H9 (cell line): ENCODE data around the gene PCCA. TPM values are rescaled to one million over a fixed set of nuclear protein-coding genes. Genes with fewer than 3 reads are reported as not detected.

Experiments used
- DNase-seq: peaks from one replicate; pipeline ENCODE4 v3.0.0-alpha.2; 2017
- H2AFZ ChIP-seq: one replicate; pipeline ENCODE4 v1.6.1; 2013; ENCODE audit warnings: mild to moderate bottlenecking, low read length, control low read depth, moderate library complexity
- H2AK5ac ChIP-seq: 2 replicates; pipeline ENCODE4 v1.6.1; 2013; ENCODE audit warnings: low read length, control low read depth, mixed read lengths; ENCODE audit not compliant: insufficient read length
- H2BK120ac ChIP-seq: one replicate; pipeline ENCODE4 v1.6.1; 2013; ENCODE audit warnings: low read depth, mild to moderate bottlenecking, low read length, control low read depth, inconsistent platforms; ENCODE audit not compliant: poor library complexity, severe bottlenecking
- H2BK12ac ChIP-seq: 2 replicates; pipeline ENCODE4 v1.6.1; 2013; ENCODE audit warnings: low read length, control low read depth, mixed read lengths, low read depth; ENCODE audit not compliant: insufficient read length
- H2BK15ac ChIP-seq: 2 replicates; pipeline ENCODE4 v1.6.1; 2013; ENCODE audit warnings: low read depth, low read length, control low read depth
- H2BK20ac ChIP-seq: one replicate; pipeline ENCODE4 v1.6.1; 2013; ENCODE audit warnings: low read depth, mild to moderate bottlenecking, low read length, control low read depth, inconsistent platforms; ENCODE audit not compliant: poor library complexity, severe bottlenecking
- H2BK5ac ChIP-seq: 2 replicates; pipeline ENCODE4 v1.6.1; 2013; ENCODE audit warnings: low read length, control low read depth, mixed read lengths; ENCODE audit not compliant: insufficient read length
- H3K14ac ChIP-seq: 2 replicates; pipeline ENCODE4 v1.6.1; 2013; ENCODE audit warnings: low read length, control low read depth; ENCODE audit not compliant: insufficient read depth
- H3K18ac ChIP-seq: 2 replicates; pipeline ENCODE4 v1.6.1; 2013; ENCODE audit warnings: low read depth, mild to moderate bottlenecking, mixed read lengths, low read length, control low read depth; ENCODE audit not compliant: insufficient read length
- H3K23ac ChIP-seq: 2 replicates; pipeline ENCODE4 v1.6.1; 2013; ENCODE audit warnings: low read length, control low read depth, mixed read lengths, low read depth; ENCODE audit not compliant: insufficient read length
- H3K23me2 ChIP-seq: 2 replicates; pipeline ENCODE4 v1.6.1; 2013; ENCODE audit warnings: low read depth, mild to moderate bottlenecking, mixed read lengths, low read length, control low read depth; ENCODE audit not compliant: insufficient read length, poor library complexity, severe bottlenecking
- H3K27ac ChIP-seq: 2 replicates; pipeline ENCODE4 v1.5.1; 2013; ENCODE audit warnings: low read length, control low read depth, mixed read lengths, low read depth; ENCODE audit not compliant: insufficient read length
- H3K27me3 ChIP-seq: 2 replicates; pipeline ENCODE4 v1.6.1; 2013; ENCODE audit warnings: low read length, control low read depth, inconsistent platforms; ENCODE audit not compliant: insufficient read depth
- H3K4ac ChIP-seq: 2 replicates; pipeline ENCODE4 v1.6.1; 2013; ENCODE audit warnings: low read depth, mild to moderate bottlenecking, control low read depth, inconsistent platforms, low read length, moderate library complexity
- H3K4me1 ChIP-seq: 2 replicates; pipeline ENCODE4 v1.6.1; 2013; ENCODE audit warnings: low read length, control low read depth, inconsistent platforms; ENCODE audit not compliant: insufficient read depth
- H3K4me2 ChIP-seq: 2 replicates; pipeline ENCODE4 v1.6.1; 2013; ENCODE audit warnings: low read length, control low read depth, mixed read lengths; ENCODE audit not compliant: insufficient read length, insufficient read depth
- H3K56ac ChIP-seq: 2 replicates; pipeline ENCODE4 v1.6.1; 2013; ENCODE audit warnings: low read depth, mild to moderate bottlenecking, mixed read lengths, low read length, control low read depth; ENCODE audit not compliant: insufficient read length
- H3K79me1 ChIP-seq: 2 replicates; pipeline ENCODE4 v1.6.1; 2013; ENCODE audit warnings: low read depth, mild to moderate bottlenecking, moderate library complexity, low read length, control low read depth, inconsistent platforms; ENCODE audit not compliant: insufficient read depth, poor library complexity, severe bottlenecking
- H3K79me2 ChIP-seq: 2 replicates; pipeline ENCODE4 v1.6.1; 2013; ENCODE audit warnings: low read length, control low read depth, inconsistent platforms; ENCODE audit not compliant: insufficient read depth
- H3K9ac ChIP-seq: 2 replicates; pipeline ENCODE4 v1.6.1; 2013; ENCODE audit warnings: low read length, control low read depth, mixed read lengths; ENCODE audit not compliant: insufficient read length; ENCODE audit errors: extremely low read depth
- H3K9me3 ChIP-seq: one replicate; pipeline ENCODE4 v1.6.1; 2013; ENCODE audit warnings: low read depth, low read length, inconsistent platforms; ENCODE audit not compliant: control insufficient read depth
- H3T11ph ChIP-seq: one replicate; pipeline ENCODE4 v1.6.1; 2013; ENCODE audit warnings: mild to moderate bottlenecking, low read length, control low read depth, inconsistent platforms
- H4K20me1 ChIP-seq: one replicate; pipeline ENCODE4 v1.6.1; 2013; ENCODE audit not compliant: control insufficient read depth, insufficient read length, insufficient read depth
- H4K5ac ChIP-seq: 2 replicates; pipeline ENCODE4 v1.6.1; 2013; ENCODE audit warnings: low read depth, mild to moderate bottlenecking, mixed read lengths, low read length, control low read depth; ENCODE audit not compliant: insufficient read length
- H4K8ac ChIP-seq: replicated peaks from 2 replicates; pipeline ENCODE4 v1.6.1; 2013; ENCODE audit warnings: low read length, control low read depth, mixed read lengths, low read depth; ENCODE audit not compliant: insufficient read length
- H4K91ac ChIP-seq: 2 replicates; pipeline ENCODE4 v1.6.1; 2013; ENCODE audit warnings: low read depth, mild to moderate bottlenecking, moderate library complexity, mixed read lengths, low read length, control low read depth; ENCODE audit not compliant: insufficient read length
- H3K27ac Mint-ChIP-seq, 3 experiments: 2 replicates in 2 of 3; 3 replicates in 1 of 3; pipeline ENCODE4 v1.8.0; 2020 to 2021; ENCODE audit warnings: mixed read lengths in 3 of 3, mild to moderate bottlenecking in 1 of 3, moderate library complexity in 1 of 3
- H3K27me3 Mint-ChIP-seq: 2 replicates; pipeline ENCODE4 v1.8.0; 2021; ENCODE audit warnings: low read depth, mild to moderate bottlenecking, moderate library complexity, mixed read lengths
- H3K36me3 Mint-ChIP-seq, 3 experiments: 2 replicates in 2 of 3; 3 replicates in 1 of 3; pipeline ENCODE4 v1.8.0; 2020 to 2021; ENCODE audit warnings: low read depth in 3 of 3, mixed read lengths in 3 of 3; ENCODE audit not compliant: insufficient read depth in 1 of 3
- H3K4me1 Mint-ChIP-seq, 2 experiments: 2 replicates each; pipeline ENCODE4 v1.8.0; 2020; ENCODE audit warnings: mixed read lengths in 2 of 2
- H3K4me3 Mint-ChIP-seq, 2 experiments: 2 replicates in 1 of 2; 3 replicates in 1 of 2; pipeline ENCODE4 v1.8.0; 2020 to 2021; ENCODE audit warnings: mild to moderate bottlenecking in 2 of 2, mixed read lengths in 2 of 2, moderate library complexity in 1 of 2
- H3K9me3 Mint-ChIP-seq, 2 experiments: 2 replicates in 1 of 2; 3 replicates in 1 of 2; pipeline ENCODE4 v1.8.0; 2020; ENCODE audit warnings: mild to moderate bottlenecking in 2 of 2, mixed read lengths in 2 of 2, moderate library complexity in 1 of 2
- WGBS: extraction: QIAGEN DNeasy Blood & Tissue Kit; methylation state at CpG from one replicate; pipeline ENCODE4 v1.1.7; 2013; ENCODE audit warnings: missing lambda C conversion rate, low lambda C conversion rate, mixed read lengths; ENCODE audit not compliant: insufficient read length; ENCODE audit errors: extremely low coverage; 5-methylcytosine and 5-hydroxymethylcytosine counted together
- total RNA-seq: library from RNA; stranded (reverse); gene quantifications from 2 replicates; pipeline ENCODE4 v1.2.1, GENCODE V29; 2021
- TF ChIP-seq, protein P1 (sequence below): fragments of 200-600 bp; sonication (generic); conservative IDR thresholded peaks from 3 replicates; pipeline ENCODE4 v1.8.0; 2021; ENCODE audit warnings: antibody characterized with exemption, mild to moderate bottlenecking

Gene PCCA
- total RNA-seq, 1 experiment from 2014 or later: 56.5 TPM

DNA sequence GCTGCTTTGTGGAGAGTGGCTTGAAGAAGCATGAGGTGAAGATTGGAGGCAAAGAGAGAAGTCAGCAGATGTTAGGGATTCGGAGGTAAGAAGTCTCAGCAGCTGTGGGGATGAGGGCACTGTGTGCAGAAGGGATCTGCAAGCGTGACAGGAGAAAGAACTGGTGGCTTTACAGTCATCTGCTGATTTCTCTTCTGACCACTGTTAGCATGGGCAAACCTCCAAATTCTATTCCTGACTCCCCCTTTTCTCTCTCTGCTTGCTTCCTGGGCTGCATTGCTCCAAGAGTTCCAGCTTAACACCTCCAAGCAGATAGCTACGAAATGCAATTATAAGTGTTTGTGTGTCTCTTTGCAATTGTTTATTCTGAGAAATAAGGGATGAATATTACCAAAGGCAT, 340.1 kb downstream of the PCCA start:
- Mint-ChIP-seq H3K4me3 (no peak overlapping the region), H3K9me3 (no peaks in the 10 kb centered on the region), H3K4me1 (0 out of 4 replicates have a peak, but pooled peaks cover 1 to 3% of the 10 kb centered on the region in 2 experiments), H3K27me3 (no peaks in the 10 kb centered on the region), H3K27ac (peak overlapping the region; percentile 5 to 15 (median 7); a peak in 3 of 7 replicates), H3K36me3 (peaks cover 13 to 31% (median 29%) of the 10 kb centered on the region in 3 experiments; a peak in 6 of 7 replicates)
- H3K14ac ChIP-seq: no peak overlapping the region
- no peaks in the 10 kb centered on the region for H3K23me2 ChIP-seq
- no peak overlapping the region for H4K91ac ChIP-seq
- no peak overlapping the region for H2AK5ac ChIP-seq
- no peak for DNase-seq
- no peak overlapping the region for H3K4ac ChIP-seq
- no peak overlapping the region for H2BK12ac ChIP-seq
- H3K9ac ChIP-seq: no peak overlapping the region
- TF ChIP-seq, protein P1, sequence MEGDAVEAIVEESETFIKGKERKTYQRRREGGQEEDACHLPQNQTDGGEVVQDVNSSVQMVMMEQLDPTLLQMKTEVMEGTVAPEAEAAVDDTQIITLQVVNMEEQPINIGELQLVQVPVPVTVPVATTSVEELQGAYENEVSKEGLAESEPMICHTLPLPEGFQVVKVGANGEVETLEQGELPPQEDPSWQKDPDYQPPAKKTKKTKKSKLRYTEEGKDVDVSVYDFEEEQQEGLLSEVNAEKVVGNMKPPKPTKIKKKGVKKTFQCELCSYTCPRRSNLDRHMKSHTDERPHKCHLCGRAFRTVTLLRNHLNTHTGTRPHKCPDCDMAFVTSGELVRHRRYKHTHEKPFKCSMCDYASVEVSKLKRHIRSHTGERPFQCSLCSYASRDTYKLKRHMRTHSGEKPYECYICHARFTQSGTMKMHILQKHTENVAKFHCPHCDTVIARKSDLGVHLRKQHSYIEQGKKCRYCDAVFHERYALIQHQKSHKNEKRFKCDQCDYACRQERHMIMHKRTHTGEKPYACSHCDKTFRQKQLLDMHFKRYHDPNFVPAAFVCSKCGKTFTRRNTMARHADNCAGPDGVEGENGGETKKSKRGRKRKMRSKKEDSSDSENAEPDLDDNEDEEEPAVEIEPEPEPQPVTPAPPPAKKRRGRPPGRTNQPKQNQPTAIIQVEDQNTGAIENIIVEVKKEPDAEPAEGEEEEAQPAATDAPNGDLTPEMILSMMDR: no peak
- H3K56ac ChIP-seq: no peak overlapping the region
- H4K8ac ChIP-seq: no peak overlapping the region
- H3K4me2 ChIP-seq: no peak overlapping the region
- H3K9me3 ChIP-seq: no peaks in the 10 kb centered on the region
- H3T11ph ChIP-seq: no peak overlapping the region
- no peaks in the 10 kb centered on the region for H3K79me2 ChIP-seq
- H2AFZ ChIP-seq: no peak overlapping the region
- no peaks in the 10 kb centered on the region for H3K4me1 ChIP-seq
- no peaks in the 10 kb centered on the region for H3K79me1 ChIP-seq
- no peak overlapping the region for H3K18ac ChIP-seq
- H3K27me3 ChIP-seq: no peaks in the 10 kb centered on the region
- no peak overlapping the region for H2BK120ac ChIP-seq
- no peaks in the 10 kb centered on the region for H4K20me1 ChIP-seq
- H2BK20ac ChIP-seq: no peak overlapping the region
- H3K23ac ChIP-seq: no peak overlapping the region
- no peak overlapping the region for H2BK15ac ChIP-seq
- no CpG with 5 or more reads among the region's 3 CpGs for WGBS
- no peak overlapping the region for H2BK5ac ChIP-seq
- H4K5ac ChIP-seq: no peak overlapping the region
- H3K27ac ChIP-seq: no peak overlapping the region
